Measurements from ENCODE around the gene UBAC1.
"Not testable (repeated sequence)": the region's sequence is repeated elsewhere in the genome, so short reads cannot be mapped to it uniquely, and the experiment has no call there.

UBAC1 gene

DNA sequence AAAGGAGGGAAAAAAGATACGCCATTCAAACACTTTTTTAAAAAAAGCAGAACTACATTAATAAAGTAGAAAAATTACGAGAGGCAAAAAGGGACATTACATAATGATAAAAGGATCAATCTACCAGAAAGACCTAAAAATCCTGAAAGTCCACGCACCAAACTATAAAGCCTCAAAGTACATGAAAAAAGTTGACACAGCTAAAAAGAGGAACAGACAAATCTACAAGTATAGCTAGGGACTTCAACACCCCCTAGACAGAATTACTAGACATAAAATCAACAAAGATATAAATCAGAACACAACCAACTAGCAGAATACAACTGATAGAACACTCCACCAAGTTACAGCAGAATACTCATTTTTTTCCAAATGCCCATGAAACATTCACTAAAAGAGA is 65.0 kb downstream of the UBAC1 start:
- in situ Hi-C loops (cut with HindIII; ENCODE audit: low pct_ligation_motif_present, low pct_unique_long_range_greater_than_20kb, low sequenced_read_pairs): no loop called here
- DNase-seq: no peak

DNA sequence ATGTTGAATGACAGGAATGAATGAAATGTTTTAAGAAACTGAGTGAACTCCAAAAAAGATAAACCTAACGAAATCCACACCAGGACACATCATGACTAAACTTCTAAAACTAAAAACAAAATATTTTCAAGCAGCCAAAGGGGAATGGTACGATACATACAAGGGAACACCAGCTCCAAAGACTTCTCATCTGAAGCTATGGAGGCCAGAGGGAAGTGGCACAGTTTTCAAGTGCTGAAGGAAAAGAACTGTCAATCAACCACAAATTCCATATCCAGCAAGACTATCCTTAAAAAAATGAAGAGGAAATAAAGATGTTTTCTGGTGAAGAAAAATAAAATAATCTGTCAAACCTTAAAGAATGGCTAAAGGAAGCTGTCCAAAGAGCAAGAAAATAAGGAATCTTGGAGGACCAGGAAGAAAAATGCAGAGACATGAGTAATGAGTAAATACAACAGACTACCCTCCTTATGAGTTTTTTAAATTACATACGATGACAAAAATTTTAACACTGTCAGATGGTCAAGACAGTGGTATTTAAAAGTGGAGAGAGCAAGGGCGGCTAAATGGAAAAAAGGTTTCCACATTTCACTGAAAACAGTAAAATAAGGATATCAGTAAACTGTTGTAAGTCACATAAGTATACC is 65.8 kb downstream of the UBAC1 start:
- no peak for DNase-seq

DNA sequence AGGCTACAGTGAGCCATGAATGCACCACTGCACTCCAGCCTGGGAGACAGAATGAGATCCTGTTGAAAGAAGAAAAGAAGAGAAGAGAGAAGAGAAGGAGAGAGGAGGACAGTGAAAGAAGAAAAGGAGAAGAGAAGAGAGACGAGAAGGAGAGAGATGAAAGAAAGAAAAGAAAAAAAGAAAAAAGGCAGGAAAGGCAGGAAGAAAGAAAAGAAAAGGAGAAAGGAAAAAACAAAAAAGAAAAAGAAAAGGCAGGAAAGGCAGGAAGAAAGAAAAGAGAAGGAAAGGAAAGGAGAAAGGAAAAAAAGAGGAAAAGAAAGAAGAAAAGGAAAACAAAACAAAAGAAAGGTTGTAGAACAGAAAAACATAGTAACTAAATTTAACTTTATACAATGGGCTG is 68.1 kb downstream of the UBAC1 start:
- in situ Hi-C loops (cut with HindIII; ENCODE audit: low pct_ligation_motif_present, low pct_unique_long_range_greater_than_20kb, low sequenced_read_pairs): no loop called here
- DNase-seq: no peak

More for the DNA sequence above, 65.8 kb downstream of the UBAC1 start:
- in situ Hi-C loops (cut with HindIII; ENCODE audit: low pct_ligation_motif_present, low pct_unique_long_range_greater_than_20kb, low sequenced_read_pairs): no loop called here

DNA sequence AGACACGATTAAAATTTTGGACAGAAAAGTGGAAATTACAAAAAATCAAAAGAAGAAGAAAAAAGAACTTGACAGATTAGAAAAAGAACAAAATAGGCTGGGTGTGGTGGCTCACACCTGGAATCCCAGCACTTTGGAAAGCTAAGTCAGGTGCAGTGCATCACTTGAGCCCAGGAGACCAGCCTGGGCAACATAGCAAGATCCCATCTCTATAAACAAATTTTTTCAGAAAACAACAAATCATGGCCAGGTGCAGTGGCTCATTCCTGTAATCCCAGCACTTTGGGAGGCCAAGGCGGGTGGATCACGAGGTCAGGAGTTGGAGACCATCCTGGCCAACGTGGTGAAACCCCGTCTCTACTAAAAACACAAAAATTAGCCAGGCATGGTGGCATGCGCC is 68.8 kb downstream of the UBAC1 start:
- in situ Hi-C loops (cut with HindIII; ENCODE audit: low pct_ligation_motif_present, low pct_unique_long_range_greater_than_20kb, low sequenced_read_pairs); DNase-seq: not testable (repeated sequence)

DNA sequence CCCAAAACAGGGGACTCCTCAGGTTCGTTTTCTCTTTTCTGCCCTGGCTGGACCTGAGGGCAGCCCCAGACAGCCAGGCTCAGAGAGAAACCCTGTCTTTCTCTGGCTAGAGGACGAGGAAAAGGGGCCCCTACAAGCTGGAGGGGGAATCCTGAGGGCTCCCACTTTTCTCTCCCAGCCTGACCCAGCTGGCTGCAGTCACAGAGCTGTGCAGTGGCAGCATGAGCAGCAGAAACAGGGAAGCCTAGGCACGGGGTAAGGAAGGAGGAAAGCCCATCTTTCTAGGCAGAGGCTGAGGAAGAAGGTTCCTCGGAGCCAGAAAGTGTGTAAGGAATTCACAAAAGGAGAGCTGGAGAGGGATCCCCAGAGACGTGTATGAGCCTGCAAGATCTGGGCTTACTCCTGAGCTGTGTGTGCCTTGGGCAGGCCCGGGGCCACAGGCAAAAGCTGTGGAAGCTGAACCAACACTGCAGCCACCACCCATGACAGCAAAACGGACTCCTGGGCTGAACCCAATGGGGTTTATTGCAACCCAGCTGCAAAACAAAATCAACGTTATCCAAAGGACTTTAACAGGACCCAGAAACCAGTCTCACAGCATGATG is 70.0 kb downstream of the UBAC1 start:
- in situ Hi-C loops (cut with HindIII; ENCODE audit: low pct_ligation_motif_present, low pct_unique_long_range_greater_than_20kb, low sequenced_read_pairs): no loop called here
- DNase-seq: no peak

DNA sequence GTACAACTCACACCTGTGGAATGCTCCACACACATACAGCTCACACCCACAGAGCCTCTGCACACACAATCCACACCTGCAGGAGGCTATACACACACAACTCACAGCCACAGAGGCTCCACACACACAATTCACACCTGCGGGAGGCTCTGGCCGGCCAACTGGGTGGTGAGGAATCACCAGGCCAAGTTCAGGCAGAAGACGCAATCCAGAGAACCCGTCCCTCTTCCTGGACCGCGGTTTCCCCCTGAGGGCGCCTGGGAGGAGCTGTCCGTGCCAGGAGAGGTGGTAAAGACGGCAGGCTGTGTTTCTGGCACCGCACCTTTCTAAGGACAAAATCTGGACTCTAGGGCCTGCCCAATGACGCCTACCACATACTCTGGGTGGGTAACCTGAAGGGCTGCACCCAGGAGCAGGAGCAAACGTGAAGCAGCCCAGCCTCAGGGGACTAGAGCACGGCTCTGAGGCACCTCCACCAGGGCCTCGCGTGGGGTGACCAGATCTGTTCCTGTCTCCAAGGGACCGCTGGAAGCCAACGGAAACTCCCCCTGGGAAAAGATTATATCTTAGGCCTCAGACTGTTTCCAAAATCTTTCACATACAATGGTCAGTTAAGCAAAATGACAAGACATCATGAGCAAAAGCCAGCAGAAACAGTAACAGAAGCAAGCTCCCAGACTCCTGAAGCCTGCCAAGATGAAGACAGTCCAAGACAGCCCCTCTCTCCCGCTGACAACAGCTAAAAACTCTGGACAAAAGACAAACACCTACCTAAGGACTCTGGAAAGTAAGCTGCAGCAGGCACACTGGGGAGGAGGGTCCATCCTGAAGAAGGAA is 70.8 kb downstream of the UBAC1 start:
- in situ Hi-C loops (cut with HindIII; ENCODE audit: low pct_ligation_motif_present, low pct_unique_long_range_greater_than_20kb, low sequenced_read_pairs): no loop called here
- DNase-seq: no peak

GRCh38 chr9:135889564-135890189 is 71.5 kb downstream of the UBAC1 start:
- DNase-seq: no peak
- in situ Hi-C loops (cut with HindIII; ENCODE audit: low pct_ligation_motif_present, low pct_unique_long_range_greater_than_20kb, low sequenced_read_pairs): no loop called here

DNA sequence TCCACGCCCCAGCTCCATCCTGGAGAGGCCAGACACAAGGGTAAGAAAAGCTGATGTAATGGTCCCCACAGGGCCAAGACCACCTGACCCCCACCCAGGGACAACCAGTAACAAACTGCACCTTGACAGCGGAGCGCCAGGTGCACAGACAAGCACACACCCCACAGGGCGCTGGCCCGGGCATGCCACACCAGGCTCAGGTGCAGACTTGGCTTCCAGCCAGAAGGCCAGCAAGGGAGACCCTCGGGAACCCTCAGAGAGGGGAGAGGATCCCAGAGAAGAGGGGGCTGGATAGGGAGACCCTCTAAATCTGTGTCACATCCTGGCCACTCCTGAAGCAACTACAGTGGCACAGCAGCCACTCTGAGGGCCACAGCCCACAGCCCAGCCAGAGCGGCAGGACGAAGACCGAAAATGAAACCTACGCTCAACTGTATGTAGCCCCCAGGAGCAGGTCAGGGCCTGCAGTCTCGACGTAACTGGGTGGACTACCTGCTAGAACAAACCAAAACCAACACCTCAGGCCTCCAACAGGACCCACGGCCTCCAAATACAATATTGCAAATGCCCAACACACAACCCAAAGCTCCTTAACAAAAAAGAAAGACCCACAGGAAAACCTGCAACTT is 72.3 kb downstream of the UBAC1 start:
- DNase-seq: no peak
- in situ Hi-C loops (cut with HindIII; ENCODE audit: low pct_ligation_motif_present, low pct_unique_long_range_greater_than_20kb, low sequenced_read_pairs): no loop called here

DNA sequence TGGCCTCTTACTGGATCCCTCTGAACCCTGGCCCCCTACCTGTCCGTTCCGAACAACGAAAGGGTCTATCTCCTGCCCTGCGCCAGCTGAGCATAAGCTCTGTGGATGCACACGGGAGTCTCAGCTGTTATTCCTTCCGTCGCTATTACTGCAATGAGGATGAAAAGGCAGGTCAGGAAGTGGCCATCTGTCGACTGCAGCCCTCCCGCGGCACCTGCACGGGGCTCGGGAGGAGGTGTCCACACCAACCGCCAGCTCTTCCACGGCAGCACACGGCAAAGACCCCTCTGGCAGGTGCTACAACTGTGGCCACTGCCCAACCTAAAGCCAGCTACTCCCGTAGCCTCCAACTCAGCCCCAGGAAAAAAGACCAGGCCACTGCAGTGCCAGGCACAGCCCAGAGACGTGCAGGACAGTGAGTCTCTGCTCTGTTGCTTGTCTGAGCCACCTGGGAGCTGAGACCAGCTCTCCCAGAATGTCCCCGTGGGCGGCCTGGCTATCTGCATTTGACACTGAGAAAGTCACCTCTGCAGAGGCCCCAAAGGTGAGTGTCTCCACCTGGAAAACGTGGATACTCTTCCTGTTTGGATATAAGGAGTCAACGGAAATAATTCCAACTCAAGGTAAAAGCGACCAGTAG is 72.9 kb downstream of the UBAC1 start:
- no peak for DNase-seq
- in situ Hi-C loops (cut with HindIII; ENCODE audit: low pct_ligation_motif_present, low pct_unique_long_range_greater_than_20kb, low sequenced_read_pairs): no loop called here

DNA sequence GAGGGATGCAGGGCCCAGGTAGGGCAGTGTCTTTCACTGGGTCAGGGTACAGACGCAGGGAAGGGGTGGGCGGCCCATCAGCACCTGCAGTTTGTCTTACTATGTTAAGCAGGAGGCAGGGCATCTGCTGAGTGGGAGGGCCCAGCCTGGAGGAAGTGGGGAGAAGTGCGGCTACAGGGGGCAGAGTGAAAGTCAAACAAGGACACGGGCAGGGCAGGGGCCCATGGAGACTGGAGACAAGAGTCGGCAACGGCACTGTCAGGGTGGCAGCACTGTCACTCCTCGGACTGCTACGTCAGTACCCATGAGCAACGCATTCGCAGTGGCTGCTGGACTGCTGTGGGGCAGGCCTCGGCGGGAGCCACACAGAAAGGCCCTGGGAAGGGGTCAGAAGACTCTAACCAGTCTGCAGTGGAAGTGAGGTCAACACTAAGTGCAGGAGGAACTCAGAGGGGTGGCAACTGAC is 73.6 kb downstream of the UBAC1 start:
- DNase-seq: no peak

GRCh38 chr9:135887021-135887507 is 74.1 kb downstream of the UBAC1 start:
- DNase-seq: no peak
- in situ Hi-C loops (cut with HindIII; ENCODE audit: low pct_ligation_motif_present, low pct_unique_long_range_greater_than_20kb, low sequenced_read_pairs): no loop called here

More for the DNA sequence above, 73.6 kb downstream of the UBAC1 start:
- in situ Hi-C loops (cut with HindIII; ENCODE audit: low pct_ligation_motif_present, low pct_unique_long_range_greater_than_20kb, low sequenced_read_pairs): no loop called here

DNA sequence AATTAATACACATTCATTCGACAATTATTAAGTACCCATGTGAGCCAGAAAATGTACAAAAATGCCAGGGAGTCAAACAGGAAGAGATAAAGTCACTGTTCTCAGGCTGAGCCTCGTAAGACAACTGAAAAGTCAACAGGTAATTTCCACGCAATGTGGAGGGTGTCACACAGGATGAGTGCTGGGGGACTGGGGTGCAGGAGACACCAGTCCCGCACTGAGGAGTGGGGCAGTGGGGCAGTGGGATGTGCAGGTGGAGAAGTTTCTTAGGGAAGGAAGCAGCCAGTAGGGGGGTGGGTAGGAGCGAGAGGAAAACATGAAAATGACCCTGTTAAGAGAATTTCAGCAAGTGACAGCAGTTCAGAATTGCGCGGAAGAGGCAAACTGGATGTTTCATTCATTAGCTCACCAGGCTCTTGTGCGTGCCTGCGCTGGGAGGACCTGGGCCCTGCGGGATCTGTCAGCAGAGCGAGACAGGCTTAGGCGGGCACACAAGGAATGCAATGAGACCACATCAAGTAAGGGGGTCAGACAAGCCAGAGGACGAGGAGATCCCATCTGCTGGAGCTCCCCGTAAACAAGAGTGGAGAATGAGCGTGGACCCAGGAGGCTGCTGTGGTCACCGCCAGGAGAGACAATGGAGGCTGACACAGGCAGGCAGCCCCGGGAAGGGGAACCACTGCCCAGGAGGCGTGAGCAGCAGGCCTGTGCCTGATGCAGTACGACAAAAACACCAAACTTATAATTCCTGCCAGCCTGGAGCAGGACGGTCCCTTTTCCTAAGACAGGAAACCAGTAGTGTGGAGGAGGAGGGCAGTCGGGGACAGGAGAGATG is 74.8 kb downstream of the UBAC1 start:
- DNase-seq: no peak
- in situ Hi-C loops (cut with HindIII; ENCODE audit: low pct_ligation_motif_present, low pct_unique_long_range_greater_than_20kb, low sequenced_read_pairs): no loop called here

GRCh38 chr9:135885100-135885853 is 75.9 kb downstream of the UBAC1 start:
- in situ Hi-C loops (cut with HindIII; ENCODE audit: low pct_ligation_motif_present, low pct_unique_long_range_greater_than_20kb, low sequenced_read_pairs): no loop called here
- DNase-seq: no peak

DNA sequence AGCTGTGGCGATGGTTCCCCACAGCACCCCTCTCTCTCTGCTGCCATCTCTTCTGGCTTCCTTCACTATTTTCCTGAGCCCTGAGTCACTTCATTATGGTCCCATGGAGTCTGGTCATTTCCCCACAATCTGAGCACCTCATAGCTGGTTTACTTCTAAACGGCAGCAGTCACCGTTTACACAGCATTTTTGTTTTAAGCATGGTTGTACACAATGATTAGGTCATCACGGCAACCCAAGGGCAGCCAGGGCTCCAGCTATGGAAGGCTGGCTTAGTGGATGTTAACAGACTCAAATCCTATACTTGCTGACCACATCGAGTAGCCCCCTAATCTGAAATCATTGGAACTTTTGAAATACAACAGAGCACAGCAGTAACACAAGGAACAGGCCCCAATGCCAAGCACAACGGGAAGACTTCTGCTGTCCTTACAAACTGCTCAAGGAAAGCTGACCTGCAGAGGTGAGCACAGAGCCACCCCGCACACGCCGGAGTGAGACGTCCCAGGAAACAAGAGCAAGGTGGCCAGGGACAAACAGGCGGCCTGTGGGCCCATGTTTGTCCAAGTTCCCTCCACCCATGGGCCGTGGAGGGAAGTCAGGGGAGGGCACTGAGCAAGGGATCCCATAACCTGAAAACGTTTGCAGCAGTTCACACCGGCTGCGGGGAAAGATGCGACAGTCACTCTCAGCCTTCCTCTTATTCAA is 76.7 kb downstream of the UBAC1 start:
- in situ Hi-C loops (cut with HindIII; ENCODE audit: low pct_ligation_motif_present, low pct_unique_long_range_greater_than_20kb, low sequenced_read_pairs): no loop called here
- DNase-seq: no peak

GRCh38 chr9:135883410-135884089 is 77.6 kb downstream of the UBAC1 start:
- in situ Hi-C loops (cut with HindIII; ENCODE audit: low pct_ligation_motif_present, low pct_unique_long_range_greater_than_20kb, low sequenced_read_pairs): no loop called here
- DNase-seq: no peak

All from ACHN (cell line).